ENCODE measurements around the gene GTF3A.
A peak's percentile ranks its signal among the peaks of the same experiment; 100 is the strongest.

The GTF3A gene

DNA sequence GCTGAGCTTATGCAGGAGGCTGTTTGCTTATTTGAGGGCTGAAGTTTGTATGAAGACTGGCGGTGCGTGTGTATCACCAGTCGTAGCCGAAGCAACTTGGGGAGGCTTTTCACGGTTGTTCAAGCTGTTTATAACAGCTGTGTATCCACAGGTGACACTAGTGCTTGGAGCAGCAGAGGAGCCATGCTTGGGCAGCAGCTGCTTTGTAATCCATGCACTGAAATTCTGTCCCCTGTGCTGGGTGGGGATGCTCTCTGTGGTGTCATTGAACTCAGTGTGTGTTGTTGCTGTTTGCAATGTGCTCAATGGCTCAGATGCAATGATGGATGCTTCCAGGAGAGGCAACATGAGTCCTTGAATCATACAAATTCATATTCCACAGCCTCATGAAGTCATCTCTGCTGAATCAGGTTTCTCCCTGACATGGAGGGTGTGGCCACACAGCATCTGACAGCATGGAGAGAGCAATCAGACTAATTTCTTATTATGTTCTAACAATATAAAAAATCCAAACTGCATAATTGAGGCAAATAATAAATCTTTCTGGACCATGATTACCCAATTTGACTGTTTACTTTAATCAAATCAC lies 18.8 kb upstream of the GTF3A start:
- no peak for DNase-seq (ENCODE audit: low read depth)

DNA sequence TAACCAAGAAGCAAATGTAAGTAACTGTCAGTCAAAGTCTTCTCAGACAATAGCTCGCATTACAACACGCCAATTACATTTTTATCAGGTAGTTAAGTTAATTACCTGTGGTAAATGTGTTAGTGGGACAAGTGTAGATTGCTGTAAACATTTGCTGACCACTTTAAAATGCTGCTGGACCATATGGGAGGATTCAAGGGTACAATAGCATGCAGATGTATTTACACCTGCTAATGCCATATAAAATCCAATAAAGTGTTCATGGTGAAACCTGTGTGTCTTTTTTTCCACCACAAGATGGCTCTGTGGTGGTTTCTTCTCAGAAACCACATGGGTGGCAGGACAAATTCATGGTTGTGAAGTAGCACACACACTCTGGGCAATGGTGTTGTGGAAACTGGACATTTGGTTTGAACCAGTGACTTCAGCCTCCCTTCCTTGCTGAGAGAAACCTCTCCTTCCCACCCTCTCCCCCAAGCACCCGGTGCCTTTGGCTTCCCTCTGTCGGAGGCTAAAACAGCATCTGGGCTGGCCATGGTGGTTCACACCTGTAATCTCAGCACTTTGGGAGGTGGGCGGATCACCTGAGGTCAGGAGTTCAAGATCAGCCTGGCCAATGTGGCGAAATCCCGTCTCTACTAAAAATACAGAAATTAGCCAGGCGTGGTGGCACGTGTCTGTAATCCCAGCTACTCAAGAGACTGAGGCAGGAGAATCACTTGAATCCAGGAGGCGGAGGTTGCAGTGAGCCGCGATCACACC lies 18.1 kb upstream of the GTF3A start:
- DNase-seq (ENCODE audit: low read depth), result no peak

DNA sequence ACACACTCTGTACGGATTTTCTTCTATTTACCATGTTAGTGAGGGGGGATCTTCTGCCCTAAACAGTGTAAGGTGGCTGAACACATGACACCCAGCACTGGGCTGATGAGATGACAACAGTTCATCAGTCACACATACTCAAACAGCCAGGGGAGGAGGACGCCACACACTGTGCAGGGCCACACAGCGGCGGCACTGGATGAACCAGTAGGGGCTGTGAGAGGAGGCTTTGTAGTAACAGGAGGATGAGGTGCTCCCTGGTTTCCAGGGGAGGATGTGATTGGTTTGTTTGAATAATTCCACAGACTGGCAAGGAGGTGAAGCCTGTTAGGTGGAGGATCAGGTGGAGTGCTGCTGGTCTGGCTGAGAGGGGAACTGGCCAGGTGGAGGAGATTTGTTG lies 16.3 kb upstream of the GTF3A start:
- no peak for DNase-seq (ENCODE audit: low read depth)

DNA sequence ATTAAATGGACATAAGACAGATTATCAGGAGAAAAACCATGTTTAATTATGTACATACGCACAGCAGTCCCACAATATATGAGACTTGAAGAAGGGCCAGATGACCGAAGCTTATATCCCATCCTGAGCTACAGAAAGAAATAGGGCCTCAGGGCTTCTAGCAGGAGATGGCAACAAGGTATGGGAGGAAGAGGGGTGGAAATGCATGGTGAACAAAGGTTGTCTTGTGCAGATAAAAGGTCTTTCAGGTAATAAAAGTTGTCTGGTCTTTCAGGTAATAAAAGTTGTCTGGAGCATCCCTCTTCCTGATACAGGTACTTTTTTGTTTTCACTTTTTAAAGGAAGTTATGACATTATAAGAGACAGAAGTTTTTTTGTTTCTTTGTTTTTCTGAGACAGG lies 15.4 kb upstream of the GTF3A start:
- no peak for DNase-seq (ENCODE audit: low read depth)

DNA sequence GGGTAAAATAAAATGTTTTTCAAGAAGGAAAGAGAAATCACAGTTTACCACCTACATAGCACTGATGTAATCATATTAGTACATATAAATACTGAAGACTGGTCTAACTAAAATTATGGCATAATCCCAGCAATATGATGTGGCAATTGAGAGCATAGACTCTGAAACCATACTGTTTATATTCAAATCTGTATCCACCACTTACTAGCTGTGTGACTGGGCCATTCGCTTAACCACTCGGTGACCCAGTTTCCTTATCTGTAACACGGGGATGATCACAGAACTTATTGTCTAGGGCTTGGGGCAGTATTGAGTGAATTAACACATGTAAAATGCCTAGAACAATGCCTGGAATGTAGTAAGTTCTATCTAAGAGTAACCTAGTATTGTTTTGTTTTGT lies 13.1 kb upstream of the GTF3A start:
- DNase-seq (ENCODE audit: low read depth), result no peak

DNA sequence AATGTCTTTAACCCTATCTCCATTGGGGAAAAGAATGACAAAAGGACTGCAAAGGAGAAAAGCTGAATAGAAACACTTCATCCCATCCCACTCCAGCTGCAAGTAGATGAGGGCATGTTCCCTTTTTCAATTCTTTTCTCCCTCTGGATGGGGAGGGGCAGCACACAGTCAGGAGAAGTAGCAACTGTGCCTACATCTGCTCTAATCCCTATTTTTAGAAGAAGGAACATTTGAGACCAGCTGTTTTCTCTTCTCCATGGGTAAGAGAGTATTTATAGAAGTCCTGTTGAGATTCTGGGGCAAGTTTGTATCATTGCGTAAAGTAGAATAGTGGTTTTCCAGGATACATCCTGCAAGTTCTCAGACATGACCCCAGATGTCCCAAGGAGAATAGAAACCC lies 9.3 kb upstream of the GTF3A start:
- DNase-seq (ENCODE audit: low read depth), result no peak

DNA sequence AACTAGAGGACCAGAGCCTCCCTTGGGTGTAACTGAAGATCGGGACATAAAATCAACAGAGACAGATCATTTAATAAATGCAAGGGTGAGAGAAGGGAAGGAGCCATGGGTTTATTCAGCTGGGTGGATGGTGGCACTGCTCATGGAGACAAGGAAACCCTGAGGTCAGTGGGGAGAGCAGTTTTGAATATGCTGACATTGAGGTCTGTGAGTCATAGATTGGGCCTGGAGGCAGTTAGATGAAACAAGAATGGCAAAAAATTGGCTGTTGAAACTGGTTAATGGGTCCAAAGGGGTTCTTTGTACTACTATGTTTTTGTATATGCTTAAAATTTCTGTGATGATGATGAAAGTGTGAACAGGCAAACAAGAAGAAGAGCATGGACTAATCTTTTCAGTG lies 5.1 kb upstream of the GTF3A start:
- no peak for DNase-seq (ENCODE audit: low read depth)

DNA sequence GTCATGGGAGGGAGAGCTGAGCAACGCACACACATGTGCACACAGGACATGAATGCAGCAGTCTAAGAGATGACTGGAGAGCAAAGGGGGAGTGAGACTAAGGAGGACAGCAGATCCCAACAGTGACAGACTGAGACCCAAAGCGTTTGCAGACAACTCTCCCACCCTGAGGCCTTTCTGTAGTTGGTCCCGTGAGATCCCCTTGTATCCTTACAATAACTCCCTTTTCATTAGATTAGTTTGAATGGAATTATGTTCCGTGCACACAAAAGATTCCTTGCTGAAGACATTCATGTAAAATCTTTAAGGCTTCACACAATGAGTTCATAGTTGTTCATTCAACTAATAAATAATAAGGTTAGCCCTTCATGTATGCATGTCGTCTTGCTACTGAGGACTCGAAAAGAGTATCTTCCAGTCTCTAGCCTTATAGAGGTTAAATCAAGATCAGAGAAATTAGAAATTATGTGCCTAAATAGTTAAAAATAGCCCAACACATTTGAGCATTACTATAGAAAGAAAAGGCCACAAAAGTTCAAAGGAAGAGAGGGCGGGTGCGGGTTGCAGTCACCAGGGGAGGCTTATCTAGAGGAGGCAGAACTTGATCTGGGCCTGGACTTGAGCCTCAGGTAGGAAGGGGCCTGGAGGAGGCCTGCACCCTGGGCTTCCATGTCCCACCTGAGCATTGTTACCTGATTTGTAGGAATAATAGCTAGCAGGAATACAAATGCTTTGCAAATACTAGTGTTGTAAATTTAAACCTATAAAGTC lies 3.1 kb upstream of the GTF3A start:
- DNase-seq (ENCODE audit: low read depth), result no peak

DNA sequence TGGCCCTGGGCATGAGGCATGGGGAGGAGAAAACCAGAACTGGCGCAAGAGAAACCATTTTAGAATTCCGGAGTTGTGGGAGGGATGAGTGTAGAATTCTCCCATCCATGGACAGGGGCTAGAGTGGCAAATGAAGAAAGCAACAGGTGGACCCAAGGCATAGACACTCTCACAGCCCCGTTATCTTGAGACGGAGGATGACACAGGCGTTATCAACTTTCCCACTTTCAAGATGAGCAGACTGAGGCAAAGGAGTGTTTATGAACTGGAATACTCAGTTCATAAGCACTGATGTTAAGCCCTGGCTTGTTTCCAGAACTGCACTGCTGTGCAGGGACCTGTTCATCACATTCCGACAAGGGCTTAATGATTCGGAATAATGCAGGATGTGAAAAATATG lies 1.1 kb upstream of the GTF3A start:
- no peak for DNase-seq (ENCODE audit: low read depth)

DNA sequence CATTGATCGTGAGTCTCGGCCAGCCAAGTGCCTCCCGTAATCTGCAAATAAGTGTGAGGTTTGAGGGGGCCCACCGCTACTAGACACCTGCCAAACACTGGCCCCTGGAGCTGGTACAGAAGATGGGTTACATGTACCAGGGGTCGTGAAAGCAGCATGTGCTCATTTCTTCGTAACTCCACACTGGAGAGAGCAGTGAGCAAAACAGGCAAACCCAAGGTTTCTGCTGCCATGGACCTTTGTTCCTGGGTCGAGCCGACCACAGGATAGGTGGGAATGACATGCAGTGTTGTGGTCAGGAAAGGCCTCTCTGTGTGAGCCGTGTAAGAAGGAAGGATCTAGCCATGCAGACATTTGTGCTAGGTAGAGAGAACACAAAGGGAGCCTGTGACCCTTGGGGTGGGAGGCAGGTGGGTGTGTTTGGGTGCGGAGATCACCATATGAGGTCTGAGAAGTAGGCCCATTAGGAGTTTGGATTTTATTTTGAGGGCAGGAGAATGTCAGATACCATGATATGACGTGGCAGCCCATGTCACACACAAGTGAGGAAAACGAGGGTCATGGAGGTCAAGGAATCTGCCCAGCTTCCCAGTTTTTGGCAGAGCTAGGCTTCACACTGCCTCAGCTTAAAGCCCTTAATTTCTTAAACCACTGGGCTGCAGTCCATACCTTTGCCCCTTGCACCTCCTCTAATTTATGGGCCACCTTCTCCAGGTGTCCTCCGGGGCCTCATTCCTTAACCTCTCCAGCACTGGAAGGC lies 919 bp downstream of the GTF3A start:
- DNase-seq (ENCODE audit: low read depth), result no peak

DNA sequence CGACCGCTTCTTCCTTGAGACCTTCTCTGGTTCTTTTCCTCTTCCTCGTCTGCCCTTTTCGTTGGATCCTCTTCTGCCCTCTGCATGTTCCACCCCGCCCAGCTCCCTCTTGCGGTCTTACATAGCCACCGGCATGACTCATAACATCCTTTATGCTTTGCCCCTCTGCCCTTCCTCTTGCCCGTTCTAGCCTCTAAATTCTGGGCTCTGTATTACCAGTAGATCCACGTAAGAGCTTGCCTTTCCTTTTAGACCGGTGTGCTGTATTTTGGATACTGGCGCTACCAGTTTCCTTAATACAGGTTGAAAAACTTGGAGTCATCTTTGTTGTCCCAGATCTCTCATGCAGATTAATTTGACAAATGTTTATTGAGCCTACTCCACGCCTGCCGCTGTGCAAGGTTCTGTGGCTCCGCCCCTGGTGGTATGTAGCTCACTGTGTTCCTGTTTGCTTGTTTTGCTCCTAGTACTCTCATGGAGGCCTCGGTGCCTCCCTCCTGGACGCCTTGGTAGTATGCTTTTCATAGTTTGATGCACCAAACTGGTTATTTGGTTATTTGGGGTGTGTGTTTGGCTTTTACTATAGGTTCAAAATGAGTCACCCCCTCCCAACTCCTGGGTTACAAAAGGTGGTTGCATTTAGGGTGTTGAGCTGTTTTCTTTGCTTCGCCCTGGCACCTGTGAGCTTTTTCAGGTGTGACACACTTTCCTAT lies 1.7 kb downstream of the GTF3A start:
- peak; percentile 54 for DNase-seq (ENCODE audit: low read depth)

DNA sequence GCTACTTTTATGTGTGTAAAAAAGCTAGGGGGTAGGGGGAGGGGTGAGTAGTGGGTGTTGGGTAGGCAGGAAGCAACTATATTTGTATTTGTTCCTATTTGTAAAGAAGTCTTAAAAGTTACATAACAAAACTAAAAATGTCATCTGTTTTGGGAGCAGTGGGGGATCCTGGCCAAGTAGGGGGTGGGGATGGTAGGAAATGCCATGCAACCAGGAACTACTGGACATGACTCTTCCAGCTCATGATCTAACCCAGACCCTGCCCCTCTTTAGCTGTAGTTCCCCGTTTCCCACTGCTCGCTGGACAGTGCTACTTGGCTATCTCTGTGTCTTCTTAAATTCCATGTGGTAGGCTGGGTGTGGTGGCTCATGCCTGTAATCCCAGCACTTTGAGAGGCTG lies 3.2 kb downstream of the GTF3A start:
- DNase-seq (ENCODE audit: low read depth), result no peak

DNA sequence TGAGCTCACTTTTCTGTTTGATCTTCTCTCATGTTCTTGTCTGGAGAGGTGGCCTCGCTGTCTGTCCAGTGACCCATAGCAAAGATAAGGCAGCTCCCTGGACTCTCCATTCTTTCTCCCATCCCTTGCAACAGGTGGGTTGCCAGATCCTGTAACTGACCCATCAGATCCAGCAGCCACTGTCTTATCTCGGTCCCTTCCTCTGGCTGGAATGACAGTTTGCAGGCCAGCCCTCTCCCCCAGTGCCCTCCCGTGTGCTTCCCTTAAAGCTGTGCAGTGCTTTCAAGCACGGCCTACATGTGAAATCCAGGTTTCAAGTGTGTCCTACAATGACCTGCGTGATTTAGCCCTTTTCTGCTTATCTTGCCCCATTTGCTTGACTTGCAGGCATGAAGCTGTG lies 3.7 kb downstream of the GTF3A start:
- no peak for DNase-seq (ENCODE audit: low read depth)

DNA sequence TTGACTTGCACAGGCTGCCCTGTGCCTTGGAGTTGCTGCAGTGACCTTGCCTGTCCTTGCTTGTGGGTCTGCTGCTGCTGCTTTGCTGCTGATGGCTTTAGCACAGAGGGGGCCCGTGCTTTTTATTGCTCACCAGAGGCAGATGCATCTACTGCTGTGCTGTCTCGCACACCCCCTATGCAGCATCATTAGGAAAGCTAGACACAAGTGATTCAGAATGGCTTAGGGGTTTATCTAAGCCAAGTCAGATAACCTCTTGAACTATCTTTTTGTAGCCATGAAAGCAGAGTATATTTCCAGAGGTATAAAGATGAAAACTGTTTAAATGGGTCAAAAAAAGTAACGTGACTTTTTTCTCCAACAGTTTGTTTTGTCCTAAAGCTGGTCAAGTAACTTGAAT lies 7.8 kb downstream of the GTF3A start:
- no peak for DNase-seq (ENCODE audit: low read depth)

DNA sequence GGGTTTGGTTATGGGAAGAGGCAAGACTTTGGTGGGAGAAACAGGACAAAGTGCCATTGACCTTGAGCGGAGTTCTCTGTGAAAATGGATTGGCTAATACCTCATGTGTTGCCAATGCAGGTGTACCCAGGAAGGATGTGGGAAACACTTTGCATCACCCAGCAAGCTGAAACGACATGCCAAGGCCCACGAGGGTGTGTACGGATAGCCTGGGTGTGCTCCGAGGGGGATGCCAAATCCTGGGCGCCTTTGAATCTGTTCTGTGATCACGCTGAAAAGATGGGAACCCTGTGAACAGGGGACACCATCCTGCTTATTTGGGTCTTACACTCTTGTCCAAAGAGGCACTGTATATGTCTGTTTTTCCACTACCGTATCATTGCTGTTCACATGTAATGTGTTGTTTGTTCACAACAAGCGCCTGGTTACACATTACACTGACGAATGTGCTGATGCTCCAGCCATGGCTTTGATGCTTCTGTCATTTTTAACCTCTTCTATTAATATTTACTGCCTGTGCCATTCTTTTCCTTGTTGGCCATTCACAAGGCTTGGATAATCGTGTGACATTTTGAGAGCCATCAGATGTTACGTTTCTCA lies 8.3 kb downstream of the GTF3A start:
- DNase-seq (ENCODE audit: low read depth), result no peak

DNA sequence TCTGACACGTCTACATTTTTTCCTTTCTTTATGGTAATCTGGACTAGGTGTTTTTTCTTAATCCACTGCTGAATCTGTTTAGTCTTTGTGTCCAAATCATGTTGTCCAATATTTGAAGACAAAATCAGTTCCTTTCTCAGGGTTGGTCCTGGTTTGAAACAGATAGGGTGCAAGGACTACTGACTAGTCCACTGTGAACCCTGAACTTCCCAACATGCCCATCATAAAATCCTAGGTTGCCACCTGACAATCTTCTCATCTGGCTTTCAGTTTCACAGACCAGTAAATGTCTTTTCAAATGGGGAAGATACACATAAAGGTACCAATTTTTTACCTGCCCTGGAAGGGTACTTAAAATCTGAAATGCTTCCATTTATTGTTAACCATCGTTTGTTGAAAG lies 12.7 kb downstream of the GTF3A start:
- no peak for DNase-seq (ENCODE audit: low read depth)

DNA sequence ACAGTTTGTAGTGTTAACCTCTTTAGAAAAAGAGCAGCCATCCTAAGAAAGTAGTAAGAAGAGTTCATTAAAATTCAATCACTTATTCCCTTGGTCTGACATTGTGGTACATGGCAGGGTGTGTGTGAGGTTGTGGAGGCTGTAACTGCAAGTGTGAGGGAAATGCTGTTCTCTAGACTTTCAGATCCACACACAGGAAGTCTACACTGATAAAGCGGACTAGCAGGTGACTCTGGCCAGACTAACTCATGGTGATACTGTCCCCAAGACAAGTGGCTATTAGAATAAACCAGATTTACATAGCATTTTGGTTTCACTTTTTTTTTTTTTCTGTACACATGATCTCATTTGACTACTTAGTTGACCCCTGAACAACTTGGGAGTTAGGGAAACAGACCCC lies 16.0 kb downstream of the GTF3A start:
- no peak for DNase-seq (ENCODE audit: low read depth)

DNA sequence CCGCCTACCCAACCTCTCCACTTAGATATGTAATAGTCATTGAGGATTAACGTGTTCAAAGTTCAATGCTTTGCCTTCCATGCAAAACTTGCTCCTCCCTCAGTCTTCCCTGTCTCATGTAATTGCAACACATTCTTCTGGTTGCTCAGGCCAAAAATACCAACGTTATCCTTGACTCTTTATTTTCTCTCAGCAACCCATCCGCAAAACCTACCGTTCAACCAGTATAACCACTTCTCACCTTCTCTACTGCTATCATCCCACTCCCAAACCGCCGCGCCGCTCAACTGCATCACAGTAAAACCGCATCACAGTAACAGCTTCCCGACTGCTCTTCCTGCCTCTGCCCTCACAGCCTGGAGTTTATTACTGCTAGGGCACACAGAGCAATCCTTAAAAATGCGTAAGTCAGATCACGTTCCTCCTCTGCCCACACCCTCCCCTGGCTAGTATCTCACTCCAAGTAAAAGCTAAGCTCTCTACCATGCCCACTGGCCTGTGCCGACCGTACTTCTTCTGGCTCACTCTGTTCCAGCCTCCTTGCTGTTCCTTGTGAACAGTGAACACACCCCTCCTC lies 17.7 kb downstream of the GTF3A start:
- no peak for DNase-seq (ENCODE audit: low read depth)

DNA sequence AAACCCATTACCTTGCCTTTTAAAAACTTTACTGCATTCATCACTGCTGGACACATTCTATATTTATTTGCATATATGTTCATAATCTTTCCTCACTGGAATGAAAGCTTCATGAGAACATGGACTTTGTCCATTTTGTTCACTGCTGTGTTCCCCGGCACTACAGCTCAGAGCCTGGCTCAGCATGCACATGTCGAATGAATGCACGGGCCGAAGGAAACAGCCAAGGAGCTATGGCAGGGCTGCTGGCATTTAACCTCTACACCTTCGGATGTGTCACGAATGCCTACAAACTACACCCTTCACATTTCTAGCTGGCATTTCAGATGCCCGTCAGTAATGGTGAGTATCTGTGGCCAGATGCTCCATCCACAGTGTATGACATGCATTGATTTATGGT lies 18.4 kb downstream of the GTF3A start:
- no peak for DNase-seq (ENCODE audit: low read depth)

DNA sequence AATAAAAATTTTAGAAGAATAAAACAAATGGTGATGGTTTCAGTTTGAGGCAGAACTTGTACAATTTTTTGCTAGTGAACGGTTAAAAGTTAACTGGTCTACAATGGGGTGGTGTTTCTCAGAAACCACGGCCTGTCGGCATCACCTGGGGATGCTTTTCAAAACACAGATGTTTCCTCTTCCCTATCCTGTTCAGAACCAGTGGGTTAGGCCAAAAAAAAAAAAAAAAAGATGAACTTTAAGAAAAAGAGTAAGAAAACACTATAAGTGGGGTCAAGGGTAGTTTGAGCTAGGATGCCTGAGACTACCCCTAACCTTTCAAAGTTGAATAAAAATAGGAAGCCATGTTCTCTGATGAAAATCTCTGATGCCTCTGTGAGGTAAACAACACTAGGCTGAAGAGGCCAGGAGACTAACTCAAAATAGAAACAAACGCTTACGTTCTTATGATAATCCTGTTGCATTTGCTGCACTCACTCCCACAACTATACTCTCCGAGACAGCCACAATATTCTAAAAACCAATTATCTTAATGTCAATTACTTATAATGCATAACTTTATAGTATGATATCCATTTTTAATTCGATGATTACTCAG lies 22.7 kb downstream of the GTF3A start:
- no peak for DNase-seq (ENCODE audit: low read depth)

DNA sequence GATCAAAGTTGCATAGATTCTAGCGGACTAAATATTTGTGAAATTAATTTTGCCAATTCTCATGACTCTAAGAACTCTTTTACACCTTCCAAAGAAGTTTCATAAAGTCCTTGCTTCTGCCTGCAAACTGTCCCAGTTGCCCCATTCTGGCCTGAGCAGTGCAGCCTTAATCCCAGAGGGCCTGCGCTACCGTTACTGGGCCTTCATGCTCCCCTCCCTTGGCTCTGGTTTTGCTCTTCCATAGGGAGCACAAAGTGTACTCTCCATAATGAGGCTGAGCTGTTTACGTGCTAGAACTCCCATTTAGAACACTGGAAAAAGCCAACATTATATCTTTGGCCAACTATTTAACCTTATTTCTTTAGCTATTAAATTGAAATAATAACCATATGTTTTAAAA lies 23.9 kb downstream of the GTF3A start:
- no peak for DNase-seq (ENCODE audit: low read depth)

Data from HS-27A (cell line).